ENCODE results near the gene SNRNP27. TPM values are rescaled to one million over a fixed set of nuclear protein-coding genes. Genes with fewer than 3 reads are reported as not detected.

The SNRNP27 gene
- total and polyA plus RNA-seq, 9 of the 15 experiments (the other 6 are each of a cell fraction or from before 2014, with no cell fraction given) = 29.2 to 102 (median 65.7) TPM

GRCh38 chr2:69914164-69914949 is 20.6 kb downstream of the SNRNP27 start (continued):
- TF ChIP-seq ZBTB34 (CRISPR knock-in tag; IDR thresholded peaks at IDR 0.05) (no peak), CBFA2T2 (conservative IDR thresholded peaks at IDR 0.05) (no peak), CAMTA2 (CRISPR knock-in tag; conservative IDR thresholded peaks at IDR 0.05) (no peak; the same call in 1 of the 2 replicates), ASH1L (IDR thresholded peaks at IDR 0.05; ENCODE audit: borderline replicate concordance, low read depth, partially characterized antibody) (peak; percentile 94), NR2C1 (IDR thresholded peaks at IDR 0.05) (no peak), NR2C1 (tag; IDR thresholded peaks at IDR 0.05) (0 out of 2 replicates have a peak, but pooled peaks have one; percentile 34), KDM1A (IDR thresholded peaks at IDR 0.05) (no peak), YBX1 (IDR thresholded peaks at IDR 0.05) (no peak), SIN3A (IDR thresholded peaks at IDR 0.05; ENCODE audit: borderline replicate concordance in 2 of 2, control insufficient read depth in 1 of 2, low read depth in 2 of 2, low read length in 2 of 2) (peak; percentile 65 to 71; a peak in 2 of 4 replicates), GTF3C2 (IDR thresholded peaks at IDR 0.05; ENCODE audit: borderline replicate concordance, extremely low read depth, insufficient read length) (no peak), SMC3 (conservative IDR thresholded peaks at IDR 0.05; ENCODE audit: insufficient read depth, low read depth, low read length) (no peak; the same call in 1 of the 2 replicates), RFX7 (CRISPR knock-in tag; IDR thresholded peaks at IDR 0.05) (no peak), NFIX (CRISPR knock-in tag; IDR thresholded peaks at IDR 0.05; ENCODE audit: low read depth) (no peak), PRMT5 (CRISPR knock-in tag; IDR thresholded peaks at IDR 0.05) (0 out of 2 replicates have a peak, but pooled peaks have one; percentile 51), RBFOX2 (IDR thresholded peaks at IDR 0.05; ENCODE audit: low read depth, low read length) (peak; percentile 93), TCF7 (IDR thresholded peaks at IDR 0.05; ENCODE audit: borderline replicate concordance) (no peak), ZNF184 (CRISPR knock-in tag; IDR thresholded peaks at IDR 0.05) (no peak), ELF2 (CRISPR knock-in tag; IDR thresholded peaks at IDR 0.05) (no peak), ZNF274 (IDR thresholded peaks at IDR 0.05; ENCODE audit: borderline replicate concordance, low read depth, low read length) (no peak)
- TF ChIP-seq, protein P1, sequence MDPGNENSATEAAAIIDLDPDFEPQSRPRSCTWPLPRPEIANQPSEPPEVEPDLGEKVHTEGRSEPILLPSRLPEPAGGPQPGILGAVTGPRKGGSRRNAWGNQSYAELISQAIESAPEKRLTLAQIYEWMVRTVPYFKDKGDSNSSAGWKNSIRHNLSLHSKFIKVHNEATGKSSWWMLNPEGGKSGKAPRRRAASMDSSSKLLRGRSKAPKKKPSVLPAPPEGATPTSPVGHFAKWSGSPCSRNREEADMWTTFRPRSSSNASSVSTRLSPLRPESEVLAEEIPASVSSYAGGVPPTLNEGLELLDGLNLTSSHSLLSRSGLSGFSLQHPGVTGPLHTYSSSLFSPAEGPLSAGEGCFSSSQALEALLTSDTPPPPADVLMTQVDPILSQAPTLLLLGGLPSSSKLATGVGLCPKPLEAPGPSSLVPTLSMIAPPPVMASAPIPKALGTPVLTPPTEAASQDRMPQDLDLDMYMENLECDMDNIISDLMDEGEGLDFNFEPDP (CRISPR knock-in tag; IDR thresholded peaks at IDR 0.05) = no peak; the same call in 1 of the 2 replicates
- TF ChIP-seq, protein P2, sequence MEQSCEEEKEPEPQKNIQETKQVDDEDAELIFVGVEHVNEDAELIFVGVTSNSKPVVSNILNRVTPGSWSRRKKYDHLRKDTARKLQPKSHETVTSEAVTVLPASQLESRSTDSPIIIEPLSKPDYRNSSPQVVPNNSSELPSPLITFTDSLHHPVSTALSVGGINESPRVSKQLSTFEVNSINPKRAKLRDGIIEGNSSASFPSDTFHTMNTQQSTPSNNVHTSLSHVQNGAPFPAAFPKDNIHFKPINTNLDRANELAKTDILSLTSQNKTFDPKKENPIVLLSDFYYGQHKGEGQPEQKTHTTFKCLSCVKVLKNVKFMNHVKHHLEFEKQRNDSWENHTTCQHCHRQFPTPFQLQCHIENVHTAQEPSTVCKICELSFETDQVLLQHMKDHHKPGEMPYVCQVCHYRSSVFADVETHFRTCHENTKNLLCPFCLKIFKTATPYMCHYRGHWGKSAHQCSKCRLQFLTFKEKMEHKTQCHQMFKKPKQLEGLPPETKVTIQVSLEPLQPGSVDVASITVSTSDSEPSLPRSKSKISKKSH (CRISPR knock-in tag; IDR thresholded peaks at IDR 0.05) = 0 out of 2 replicates have a peak, but pooled peaks have one; percentile 42
